B cell (primary cell): Measurements from ENCODE around the gene TGFBR2. TPM values are rescaled to one million over a fixed set of nuclear protein-coding genes. Genes with fewer than 3 reads are reported as not detected.
A peak's percentile ranks its signal among the peaks of the same experiment; 100 is the strongest.

Experiments
- ATAC-seq: fragments of 200-7000 bp; cut with Tn5 transposase; one replicate; pipeline ENCODE4 v1.10.0; 2021; ENCODE audit warnings: low read depth, mild to moderate bottlenecking, moderate number of reproducible peaks, moderate library complexity
- CTCF ChIA-PET: fragments of 350-600 bp; sonication (Branson Sonifier 250); formaldehyde crosslinking; loops from one replicate; lab custom pipeline; 2021; ENCODE audit warnings: antibody characterized with exemption, inconsistent platforms; lab: Charles Lee
- POLR2A ChIA-PET: fragments of 350-600 bp; sonication (Branson Sonifier 250); formaldehyde crosslinking; loops from one replicate; lab custom pipeline; 2021; ENCODE audit warnings: antibody characterized with exemption; lab: Charles Lee
- DNase-seq: peaks from one replicate; pipeline ENCODE4 v3.0.0; 2013
- H2AFZ ChIP-seq: 2 replicates; pipeline ENCODE4 v1.6.1; 2012; ENCODE audit warnings: mild to moderate bottlenecking, low read depth, low read length; ENCODE audit not compliant: insufficient read depth, poor library complexity, severe bottlenecking
- H3K27ac ChIP-seq, 2 donors: 1 replicate in 1 of 2; 2 replicates in 1 of 2; pipeline ENCODE4 v1.5.1; 2012 to 2013; ENCODE audit warnings: low read length in 2 of 2, mild to moderate bottlenecking in 2 of 2, moderate library complexity in 1 of 2
- H3K27me3 ChIP-seq, 4 experiments: fragments of 200-600 bp in 1 of 4; sonication (generic) in 1 of 4; replicated peaks in 1 of 4; 1 replicate in 2 of 4; 2 replicates in 2 of 4; pipeline versions ENCODE4 v1.6.1 to v1.7.0; 2013 to 2016; ENCODE audit warnings: low read length in 3 of 4, mild to moderate bottlenecking in 2 of 4, mixed read lengths in 1 of 4, moderate library complexity in 1 of 4; ENCODE audit not compliant: insufficient read depth in 4 of 4, control insufficient read depth in 3 of 4; ENCODE audit errors: control extremely low read depth in 1 of 4
- H3K36me3 ChIP-seq, 2 experiments: replicated peaks in 1 of 2; 1 replicate in 1 of 2; 2 replicates in 1 of 2; pipeline versions ENCODE4 v1.6.1 to v1.7.1; 2013; ENCODE audit warnings: low read length in 1 of 2; ENCODE audit not compliant: insufficient read depth in 2 of 2, control insufficient read depth in 1 of 2; ENCODE audit errors: control extremely low read depth in 1 of 2, extremely low read depth in 1 of 2
- H3K4me1 ChIP-seq, 2 donors: fragments of 200-600 bp in 1 of 2; sonication (generic) in 1 of 2; 1 replicate in 1 of 2; 2 replicates in 1 of 2; pipeline versions ENCODE4 v1.5.1 to v1.6.1; 2013 to 2017; ENCODE audit warnings: low read length in 2 of 2; ENCODE audit not compliant: control insufficient read depth in 2 of 2, insufficient read depth in 2 of 2
- H3K4me2 ChIP-seq: replicated peaks from 2 replicates; pipeline ENCODE3; 2012; ENCODE audit warnings: mild to moderate bottlenecking, low read depth, low read length; ENCODE audit not compliant: poor library complexity, severe bottlenecking
- H3K4me3 ChIP-seq, 5 experiments: fragments of 200-600 bp in 1 of 5; sonication (generic) in 1 of 5; 1 replicate in 3 of 5; 2 replicates in 2 of 5; pipeline versions ENCODE4 v1.5.1 to v1.7.0; 2011 to 2016; ENCODE audit warnings: low read length in 4 of 5, mild to moderate bottlenecking in 4 of 5, low read depth in 2 of 5, control low read depth in 1 of 5, moderate library complexity in 1 of 5; ENCODE audit not compliant: insufficient read depth in 1 of 5; ENCODE audit errors: control extremely low read depth in 1 of 5, extremely low read depth in 1 of 5
- H3K79me2 ChIP-seq: fragments of 200-600 bp; sonication (generic); one replicate; pipeline ENCODE4 v1.6.0; 2016; ENCODE audit warnings: low read length; ENCODE audit not compliant: control insufficient read depth, insufficient read depth
- H3K9ac ChIP-seq: fragments of 200-600 bp; sonication (generic); 2 replicates; pipeline ENCODE4 v1.6.1; 2017; ENCODE audit warnings: mild to moderate bottlenecking, low read length, moderate library complexity
- H3K9me3 ChIP-seq, 3 donors: one replicate each; pipeline versions ENCODE4 v1.6.1 to v1.7.1; 2013; ENCODE audit warnings: low read length in 2 of 3; ENCODE audit not compliant: control insufficient read depth in 2 of 3, insufficient read depth in 1 of 3; ENCODE audit errors: control extremely low read depth in 1 of 3
- H4K20me1 ChIP-seq: 2 replicates; pipeline ENCODE4 v1.6.0; 2012; ENCODE audit warnings: mild to moderate bottlenecking, low read length; ENCODE audit not compliant: insufficient read depth, control insufficient read depth, poor library complexity, severe bottlenecking
- H3K27ac Mint-ChIP-seq: one replicate; pipeline ENCODE4 v1.8.0; 2021; ENCODE audit warnings: mixed read lengths
- H3K27me3 Mint-ChIP-seq: one replicate; pipeline ENCODE4 v1.8.0; 2021; ENCODE audit warnings: mixed read lengths
- H3K4me1 Mint-ChIP-seq: one replicate; pipeline ENCODE4 v1.8.0; 2021; ENCODE audit warnings: mixed read lengths
- H3K4me3 Mint-ChIP-seq: one replicate; pipeline ENCODE4 v1.8.0; 2021; ENCODE audit warnings: mixed read lengths
- H3K9me3 Mint-ChIP-seq: one replicate; pipeline ENCODE4 v1.8.0; 2022; ENCODE audit warnings: mixed read lengths; ENCODE audit not compliant: insufficient read depth
- EZH2 ChIP-seq: IDR thresholded peaks from 2 replicates; pipeline ENCODE4 v1.6.1; 2012; ENCODE audit warnings: borderline replicate concordance, low read depth, mild to moderate bottlenecking, moderate library complexity, low read length; ENCODE audit not compliant: insufficient read depth, poor library complexity, severe bottlenecking
- WGBS: methylation state at CpG from one replicate; pipeline ENCODE4 v1.1.5; 2013; ENCODE audit warnings: missing lambda C conversion rate; ENCODE audit not compliant: insufficient coverage; 5-methylcytosine and 5-hydroxymethylcytosine counted together
- intact Hi-C: fragments of 100-400 bp; cut with micrococcal nuclease; formaldehyde crosslinking; loops from one replicate; pipeline ENCODE4 v1.10.0; 2022
- polyA plus RNA-seq: library from polyadenylated mRNA; depleted of rRNA; stranded (reverse); fragments of >200 nt; gene quantifications from 2 replicates; pipeline ENCODE4 v1.2.3, GENCODE V29; 2012
- total RNA-seq, 2 donors: library from RNA; stranded (reverse); fragments of 120-200 nt in 1 of 2; gene quantifications; 1 replicate in 1 of 2; 2 replicates in 1 of 2; pipeline versions ENCODE4 v1.2.3 to v1.2.4, GENCODE V29; 2013 to 2022
- TF ChIP-seq, protein P1 (sequence below): fragments of 200-600 bp; IDR thresholded peaks from one replicate; pipeline ENCODE4 v1.8.0; 2022; ENCODE audit warnings: antibody characterized with exemption, mild to moderate bottlenecking

The TGFBR2 gene
- total and polyA plus RNA-seq, 2 donors (not counting 1 experiment from before 2014, with no cell fraction given), result 68.7 to 189 TPM

DNA sequence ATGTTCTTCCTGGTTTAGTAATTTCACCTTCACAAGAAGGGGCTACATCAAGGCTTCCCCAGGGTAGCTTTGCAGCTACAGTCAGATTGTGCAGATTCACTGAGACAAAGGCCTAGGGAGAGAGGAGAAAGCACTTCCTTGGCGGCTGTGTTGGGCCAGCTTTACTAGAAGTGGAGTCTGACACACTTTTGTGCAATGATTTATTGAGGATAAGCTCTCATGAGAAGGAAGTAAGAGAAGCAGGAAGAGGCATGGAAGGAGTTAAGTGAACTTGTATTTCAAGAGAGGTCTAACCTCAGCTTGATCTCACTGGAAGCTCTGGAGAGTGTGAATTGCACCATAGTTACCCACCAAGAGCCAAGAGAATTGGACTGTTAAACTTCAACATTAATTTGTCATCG, 78.9 kb downstream of the TGFBR2 start:
- peaks cover 73% of the 10 kb centered on the region for H3K4me1 Mint-ChIP-seq
- Histone ChIP-seq H3K9me3 (no peaks in the 10 kb centered on the region), H3K4me1 (peaks cover 34 to 40% of the 10 kb centered on the region in 2 donors), H3K9ac (no peak overlapping the region), H3K36me3 (peaks cover 13 to 88% of the 10 kb centered on the region in 2 experiments), H3K27me3 (no peaks in the 10 kb centered on the region), H3K79me2 (peaks cover 65% of the 10 kb centered on the region), H3K4me2 (no peak overlapping the region), H2AFZ (no peak overlapping the region), H3K27ac (peak overlapping the region in 1 of 2 donors; percentile 79), H3K4me3 (no peak overlapping the region), H4K20me1 (peaks cover 25% of the 10 kb centered on the region)
- 89% methylated on average over 1 of the region's 2 CpGs for WGBS
- peak overlapping the region; percentile 69 for H3K27ac Mint-ChIP-seq
- no peaks in the 10 kb centered on the region for H3K9me3 Mint-ChIP-seq
- no peak for TF ChIP-seq EZH2
- TF ChIP-seq, protein P1, sequence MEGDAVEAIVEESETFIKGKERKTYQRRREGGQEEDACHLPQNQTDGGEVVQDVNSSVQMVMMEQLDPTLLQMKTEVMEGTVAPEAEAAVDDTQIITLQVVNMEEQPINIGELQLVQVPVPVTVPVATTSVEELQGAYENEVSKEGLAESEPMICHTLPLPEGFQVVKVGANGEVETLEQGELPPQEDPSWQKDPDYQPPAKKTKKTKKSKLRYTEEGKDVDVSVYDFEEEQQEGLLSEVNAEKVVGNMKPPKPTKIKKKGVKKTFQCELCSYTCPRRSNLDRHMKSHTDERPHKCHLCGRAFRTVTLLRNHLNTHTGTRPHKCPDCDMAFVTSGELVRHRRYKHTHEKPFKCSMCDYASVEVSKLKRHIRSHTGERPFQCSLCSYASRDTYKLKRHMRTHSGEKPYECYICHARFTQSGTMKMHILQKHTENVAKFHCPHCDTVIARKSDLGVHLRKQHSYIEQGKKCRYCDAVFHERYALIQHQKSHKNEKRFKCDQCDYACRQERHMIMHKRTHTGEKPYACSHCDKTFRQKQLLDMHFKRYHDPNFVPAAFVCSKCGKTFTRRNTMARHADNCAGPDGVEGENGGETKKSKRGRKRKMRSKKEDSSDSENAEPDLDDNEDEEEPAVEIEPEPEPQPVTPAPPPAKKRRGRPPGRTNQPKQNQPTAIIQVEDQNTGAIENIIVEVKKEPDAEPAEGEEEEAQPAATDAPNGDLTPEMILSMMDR, result no peak
- POLR2A ChIA-PET, result no interaction called here
- ATAC-seq, result no peak
- no peak for DNase-seq
- no peaks in the 10 kb centered on the region for H3K27me3 Mint-ChIP-seq
- CTCF ChIA-PET, result interaction anchor here (0.8 to 2.2 kb wide), 5 partner anchors 8 to 489 kb away, joined by 3 to 7 read pairs (median 4); no protein-coding TSS in a partner anchor
- intact Hi-C loops, result no loop called here
- no peak overlapping the region for H3K4me3 Mint-ChIP-seq

DNA sequence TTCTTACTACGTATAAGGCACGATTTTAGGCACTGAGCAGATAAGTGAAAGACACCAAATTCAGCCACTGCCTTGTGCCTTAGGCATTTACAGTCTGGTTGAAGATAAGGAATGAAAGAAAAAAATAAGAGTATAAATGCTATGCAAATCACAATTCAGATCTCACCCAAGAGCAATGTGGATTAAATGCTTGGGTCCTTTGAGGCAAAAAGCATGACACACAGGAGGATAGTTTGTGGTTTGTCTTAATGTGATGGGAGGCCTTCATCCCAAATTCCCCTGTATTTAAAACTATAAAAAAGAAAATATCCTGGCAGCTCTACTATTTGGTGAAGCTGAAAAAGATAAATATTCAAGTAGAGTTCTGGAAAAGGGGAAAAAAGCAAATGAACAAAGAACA, 79.8 kb downstream of the TGFBR2 start:
- POLR2A ChIA-PET, result no interaction called here

More for the DNA sequence above, 79.8 kb downstream of the TGFBR2 start:
- Mint-ChIP-seq H3K27ac (no peak overlapping the region), H3K4me1 (peaks cover 74% of the 10 kb centered on the region), H3K27me3 (no peaks in the 10 kb centered on the region), H3K9me3 (no peaks in the 10 kb centered on the region), H3K4me3 (no peak overlapping the region)
- Histone ChIP-seq H3K4me1 (peaks cover 34 to 39% of the 10 kb centered on the region in 2 donors), H4K20me1 (peaks cover 25% of the 10 kb centered on the region), H3K4me2 (no peak overlapping the region), H3K27ac (peak overlapping the region in 1 of 2 donors; percentile 79), H3K79me2 (peaks cover 58% of the 10 kb centered on the region), H3K9me3 (no peaks in the 10 kb centered on the region), H3K9ac (no peak overlapping the region), H3K36me3 (peaks cover 21 to 89% of the 10 kb centered on the region in 2 experiments), H2AFZ (no peak overlapping the region), H3K4me3 (no peak overlapping the region), H3K27me3 (no peaks in the 10 kb centered on the region)
- CTCF ChIA-PET, result interaction anchor here (0.9 to 1.2 kb wide), 3 partner anchors 42 to 490 kb away, joined by 3 to 4 read pairs (median 3); no protein-coding TSS in a partner anchor
- WGBS, result no CpG with 5 or more reads among the region's 2 CpGs
- DNase-seq (no peak), ATAC-seq (no peak)
- intact Hi-C loops, result no loop called here
- TF ChIP-seq EZH2, result no peak
- TF ChIP-seq, protein P1, result no peak
